ENCODE data around the gene SEC11C.

SEC11C gene

DNA sequence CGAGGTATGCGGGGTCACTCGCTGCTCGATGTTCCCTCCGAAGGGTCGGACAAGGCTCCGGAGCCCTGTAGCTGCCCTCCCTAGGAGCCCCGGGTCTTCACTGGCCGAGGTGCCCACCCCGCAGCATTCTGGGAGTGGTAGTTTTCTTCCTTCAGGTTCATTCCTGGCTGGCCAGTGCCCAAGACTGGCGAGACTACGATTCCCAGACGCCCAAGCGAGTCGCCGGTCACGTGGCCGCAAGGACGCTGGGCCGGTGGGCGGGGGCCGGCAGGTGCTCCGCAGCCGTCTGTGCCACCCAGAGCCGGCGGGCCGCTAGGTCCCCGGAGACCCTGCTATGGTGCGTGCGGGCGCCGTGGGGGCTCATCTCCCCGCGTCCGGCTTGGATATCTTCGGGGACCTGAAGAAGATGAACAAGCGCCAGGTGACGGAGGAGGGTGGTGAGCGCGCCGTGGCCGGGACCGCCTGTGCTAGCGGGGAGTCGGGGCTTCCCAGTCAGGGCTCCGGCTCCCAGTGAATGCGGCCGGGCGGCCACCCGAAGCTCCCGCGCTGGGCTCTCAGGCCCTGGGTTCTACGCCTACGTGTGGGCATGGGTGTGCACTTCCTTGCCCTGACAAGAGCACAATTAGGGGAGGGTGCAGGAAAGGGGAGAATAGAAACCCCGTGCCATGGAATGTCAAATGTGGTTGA, at the start of gene SEC11C:
TSS of gene SEC11C (plus strand) at position 270 of the 687 bp plus-strand sequence. CDS start at position 335, 65 bp downstream.
- peak; percentile 85 to 97 for DNase-seq (ENCODE audit: low spot score in 2 of 2)
- peak within 1 kb of the TSS; percentile 99 for H3K27ac Mint-ChIP-seq
- peak within 1 kb of the TSS; percentile 92 for H3K4me3 Mint-ChIP-seq
- ATAC-seq = peak; percentile 91
- H3K9me3 Mint-ChIP-seq = no peaks in the 10 kb centered on the region
- H3K4me1 Mint-ChIP-seq = peaks cover 42% of the 10 kb centered on the region
- peaks cover 26% of the 10 kb centered on the region for H3K36me3 Mint-ChIP-seq

DNA sequence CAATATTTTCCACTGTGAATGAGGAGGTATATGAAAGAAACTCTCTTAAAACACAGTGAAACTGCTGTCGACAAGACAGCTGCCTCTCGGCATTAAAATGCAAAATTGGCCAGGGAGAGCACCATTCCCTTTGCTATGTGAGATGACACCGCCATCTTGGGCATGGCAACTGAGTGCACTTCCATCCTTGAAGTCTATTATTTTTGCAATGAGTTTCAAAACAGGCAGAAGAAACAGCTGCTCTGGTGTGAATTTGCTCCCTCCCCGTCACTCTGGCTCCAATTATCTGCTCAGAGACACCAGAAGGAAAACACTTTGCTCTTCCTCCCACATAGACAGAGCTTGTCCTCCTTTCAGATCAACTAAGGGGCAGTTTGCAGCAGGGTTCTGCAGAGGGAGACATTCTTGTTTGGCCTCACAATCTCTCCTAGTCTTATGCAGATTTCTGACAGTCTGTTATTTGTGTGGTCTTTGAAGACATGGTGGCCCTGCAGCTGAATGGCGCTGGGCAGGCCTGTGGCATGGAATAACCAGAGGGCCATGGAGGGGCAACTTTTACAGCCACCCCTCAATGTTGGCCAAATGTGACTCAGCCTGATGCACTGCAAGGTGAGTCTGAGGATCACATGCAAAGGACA, 48.6 kb upstream of the SEC11C start:
- Mint-ChIP-seq H3K4me3 (no peak overlapping the region), H3K9me3 (no peaks in the 10 kb centered on the region), H3K36me3 (no peaks in the 10 kb centered on the region), H3K27ac (no peak overlapping the region), H3K4me1 (no peaks in the 10 kb centered on the region)
- DNase-seq (ENCODE audit: low spot score in 2 of 2) = no peak
- ATAC-seq = no peak

DNA sequence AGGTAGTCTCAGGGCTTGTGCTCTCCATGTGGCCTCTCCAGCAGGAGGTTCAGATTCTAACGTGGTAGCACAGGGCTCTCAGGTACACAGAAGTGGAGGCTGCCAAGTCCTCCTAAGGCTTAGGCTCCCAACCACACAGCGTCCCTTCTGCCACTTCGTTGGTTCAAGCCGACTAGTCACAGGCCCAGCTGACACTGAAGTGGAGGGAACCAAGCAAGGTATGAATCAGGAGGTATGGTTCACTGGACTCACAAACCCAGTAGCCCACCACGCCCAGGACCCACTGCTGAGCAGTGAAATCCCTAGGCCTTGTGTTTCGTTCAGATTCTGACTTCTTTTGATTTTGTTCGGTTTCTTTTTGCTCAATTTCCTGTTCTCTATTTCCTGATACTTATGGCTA, 46.0 kb upstream of the SEC11C start:
- Mint-ChIP-seq H3K4me3 (no peak overlapping the region), H3K9me3 (no peaks in the 10 kb centered on the region), H3K4me1 (no peaks in the 10 kb centered on the region), H3K36me3 (no peaks in the 10 kb centered on the region), H3K27ac (no peak overlapping the region)
- ATAC-seq (peak; percentile 31), DNase-seq (ENCODE audit: low spot score in 2 of 2) (no peak)

DNA sequence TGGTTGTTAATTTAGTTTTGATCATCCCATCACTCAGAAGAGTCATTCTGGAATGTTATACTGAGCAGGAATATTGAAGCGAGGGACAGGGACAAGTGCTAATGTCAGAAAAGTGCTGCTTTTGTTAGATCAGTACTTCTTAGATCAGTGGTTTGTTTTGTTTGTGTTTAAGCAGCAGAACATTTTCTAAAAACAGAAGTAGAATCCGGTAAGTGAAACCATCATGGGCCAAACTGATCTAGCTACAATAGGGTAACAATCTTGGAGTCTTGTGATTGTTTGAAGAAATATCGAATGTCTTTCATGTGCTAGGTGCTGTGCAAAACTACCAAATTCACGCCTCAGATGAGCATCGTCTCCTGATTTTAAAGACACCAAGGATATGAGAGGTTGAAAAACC, 45.1 kb upstream of the SEC11C start:
- no peak overlapping the region for H3K4me3 Mint-ChIP-seq
- H3K36me3 Mint-ChIP-seq = no peaks in the 10 kb centered on the region
- no peaks in the 10 kb centered on the region for H3K9me3 Mint-ChIP-seq
- no peaks in the 10 kb centered on the region for H3K4me1 Mint-ChIP-seq
- H3K27ac Mint-ChIP-seq = no peak overlapping the region
- no peak for ATAC-seq
- DNase-seq (ENCODE audit: low spot score in 2 of 2) = no peak

DNA sequence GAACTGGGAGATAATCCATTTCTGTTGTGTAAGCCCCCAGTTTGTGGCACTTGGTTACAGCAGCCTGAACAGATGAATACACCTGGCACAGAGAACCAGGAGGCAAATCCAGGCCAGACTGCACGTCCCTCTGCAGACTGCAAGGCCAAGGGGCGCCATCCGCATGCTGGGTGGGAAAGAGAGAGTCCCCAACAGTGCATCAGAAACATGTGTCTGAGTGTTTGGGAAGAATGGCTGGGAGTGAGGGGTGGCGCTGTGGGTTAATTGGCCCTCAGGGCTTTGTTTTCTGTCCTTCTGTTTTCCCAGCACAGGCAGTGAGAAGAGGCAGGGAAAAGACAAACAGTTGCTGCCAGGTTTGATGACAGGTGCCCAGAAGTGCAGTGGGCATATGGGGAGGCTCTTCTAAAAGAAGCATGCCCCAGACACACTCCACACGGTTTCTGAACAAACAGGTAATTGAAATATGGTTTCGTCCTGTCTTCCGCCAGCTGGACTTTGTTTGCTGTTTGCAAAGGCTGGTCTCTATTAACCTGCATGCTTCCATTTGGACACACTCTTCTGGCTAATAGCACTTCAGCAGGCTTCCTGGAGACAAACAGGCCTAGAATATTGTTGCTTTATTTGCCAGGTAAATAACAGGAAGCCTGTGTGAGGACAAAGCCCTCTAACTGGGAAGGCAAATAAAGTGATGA, 43.4 kb upstream of the SEC11C start:
- no peak overlapping the region for H3K4me3 Mint-ChIP-seq
- no peaks in the 10 kb centered on the region for H3K36me3 Mint-ChIP-seq
- no peaks in the 10 kb centered on the region for H3K9me3 Mint-ChIP-seq
- H3K4me1 Mint-ChIP-seq = no peaks in the 10 kb centered on the region
- no peak for DNase-seq (ENCODE audit: low spot score in 2 of 2)
- ATAC-seq = no peak
- no peak overlapping the region for H3K27ac Mint-ChIP-seq

DNA sequence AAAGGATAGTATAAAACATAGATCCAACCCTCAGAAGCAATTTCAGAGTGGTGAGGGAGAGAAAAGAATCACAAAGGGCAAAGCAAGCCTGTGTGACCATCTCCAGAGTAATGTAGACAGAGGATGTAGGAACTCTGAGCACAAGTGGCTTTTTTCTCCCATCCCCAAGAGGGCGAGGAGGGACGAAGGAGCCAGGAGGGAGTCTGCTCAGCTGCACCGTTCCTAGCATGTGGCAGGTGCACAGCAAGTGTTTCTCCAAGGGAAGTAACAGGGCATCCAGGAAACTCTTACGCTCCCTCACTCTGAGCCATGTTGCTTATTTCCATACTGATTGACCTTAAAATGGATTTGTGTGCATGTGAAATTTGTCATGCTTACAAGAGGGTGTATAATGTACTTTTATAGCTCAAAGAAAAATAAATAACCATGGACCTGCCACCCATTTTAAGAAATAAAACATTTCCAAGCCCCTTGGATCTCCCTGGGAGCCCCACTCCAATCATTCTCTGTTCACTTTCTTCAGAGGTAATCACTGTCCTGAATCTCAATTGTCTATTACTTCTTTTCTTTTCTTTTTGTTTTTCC, 37.8 kb upstream of the SEC11C start:
- no peak overlapping the region for H3K27ac Mint-ChIP-seq
- no peaks in the 10 kb centered on the region for H3K36me3 Mint-ChIP-seq
- no peak for DNase-seq (ENCODE audit: low spot score in 2 of 2)
- H3K4me3 Mint-ChIP-seq = no peak overlapping the region
- ATAC-seq = no peak
- H3K4me1 Mint-ChIP-seq = no peaks in the 10 kb centered on the region
- H3K9me3 Mint-ChIP-seq = peaks cover 2% of the 10 kb centered on the region

DNA sequence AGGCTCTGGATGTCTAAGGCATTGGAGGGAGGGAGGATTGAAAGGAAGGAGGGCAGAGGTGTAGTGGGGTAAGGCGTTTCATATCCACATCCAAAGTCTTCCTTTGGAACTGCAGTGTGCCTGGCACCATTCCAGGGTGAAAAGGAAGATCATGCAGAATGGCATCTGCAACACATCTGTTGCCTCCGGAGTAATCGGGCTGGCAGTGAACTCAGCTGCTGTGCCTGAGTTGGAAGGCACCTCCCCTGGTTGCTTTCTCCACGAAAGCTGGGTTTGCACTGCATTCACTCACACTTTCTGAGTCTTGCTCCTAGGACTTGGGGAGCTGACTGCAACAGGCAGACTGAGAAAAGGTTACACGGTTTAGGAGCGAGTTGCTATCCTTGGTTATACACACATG, 30.3 kb upstream of the SEC11C start:
- DNase-seq (ENCODE audit: low spot score in 2 of 2) (no peak), ATAC-seq (no peak)
- no peak overlapping the region for H3K4me3 Mint-ChIP-seq
- no peaks in the 10 kb centered on the region for H3K36me3 Mint-ChIP-seq
- H3K9me3 Mint-ChIP-seq = no peaks in the 10 kb centered on the region
- H3K27ac Mint-ChIP-seq = no peak overlapping the region
- H3K4me1 Mint-ChIP-seq = no peaks in the 10 kb centered on the region

DNA sequence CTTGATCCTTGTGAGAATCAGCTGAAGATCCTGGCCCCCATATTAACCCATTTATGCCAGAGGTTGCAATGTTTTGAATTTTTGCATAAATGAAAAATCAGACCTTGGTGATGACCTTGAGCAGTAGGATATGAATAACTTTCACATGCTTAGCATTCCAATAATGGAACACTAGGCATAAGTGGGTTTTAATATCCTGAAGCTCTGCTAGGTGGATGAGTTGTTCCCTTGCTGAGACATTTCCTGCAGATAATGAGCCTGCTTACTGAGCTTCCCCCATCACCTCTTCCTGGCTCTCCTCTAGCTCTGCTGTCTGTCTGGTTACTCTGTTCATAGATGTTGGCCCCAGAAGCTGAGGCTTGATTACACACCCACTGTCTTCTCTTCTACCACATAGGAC, 25.5 kb upstream of the SEC11C start:
- Mint-ChIP-seq H3K9me3 (no peaks in the 10 kb centered on the region), H3K4me3 (no peak overlapping the region), H3K4me1 (no peaks in the 10 kb centered on the region), H3K36me3 (no peaks in the 10 kb centered on the region), H3K27ac (no peak overlapping the region)
- DNase-seq (ENCODE audit: low spot score in 2 of 2) = no peak
- ATAC-seq = no peak

DNA sequence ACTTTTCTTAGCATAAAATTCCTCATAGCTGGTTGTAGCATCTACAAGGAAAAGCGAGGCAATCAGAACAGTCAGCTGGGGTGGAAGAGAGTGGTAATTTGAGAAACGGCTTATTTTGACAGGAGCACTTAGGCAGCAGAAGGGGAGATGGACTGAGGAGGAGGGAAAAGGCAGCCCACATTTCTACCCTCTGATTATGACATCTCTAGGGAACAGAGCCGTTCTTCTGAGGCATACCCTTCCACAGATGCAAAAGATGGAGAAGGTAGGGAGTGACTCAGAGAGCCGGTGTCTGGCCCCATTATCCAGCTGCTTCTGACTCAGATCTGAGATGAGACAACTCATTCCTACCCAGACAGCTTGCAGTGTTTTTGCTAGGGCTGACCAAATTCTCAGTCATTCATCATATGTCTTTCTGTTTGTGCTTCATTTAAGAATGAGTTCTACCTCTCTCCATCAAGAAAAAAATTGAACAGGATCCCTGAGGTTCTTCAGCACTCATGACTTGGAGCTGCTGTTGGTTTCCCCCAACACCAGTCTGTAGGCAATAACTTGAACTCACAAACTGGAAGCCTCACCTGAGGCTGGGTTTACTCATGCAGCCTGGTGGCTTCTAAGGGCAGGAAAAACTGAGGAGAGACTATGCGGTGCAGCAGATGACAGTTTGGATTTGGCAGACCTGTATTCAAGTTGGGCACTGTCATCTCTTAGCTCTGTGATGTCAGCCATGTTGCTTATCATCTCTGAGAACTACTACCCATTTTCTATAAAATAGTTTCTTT, 15.9 kb upstream of the SEC11C start:
- ATAC-seq = peak; percentile 99
- Mint-ChIP-seq H3K4me1 (peaks cover 10% of the 10 kb centered on the region), H3K9me3 (no peaks in the 10 kb centered on the region), H3K36me3 (no peaks in the 10 kb centered on the region), H3K4me3 (peak overlapping the region; percentile 18), H3K27ac (peak overlapping the region; percentile 5)
- peak in 1 of 2 donors; percentile 61 for DNase-seq (ENCODE audit: low spot score in 2 of 2)

DNA sequence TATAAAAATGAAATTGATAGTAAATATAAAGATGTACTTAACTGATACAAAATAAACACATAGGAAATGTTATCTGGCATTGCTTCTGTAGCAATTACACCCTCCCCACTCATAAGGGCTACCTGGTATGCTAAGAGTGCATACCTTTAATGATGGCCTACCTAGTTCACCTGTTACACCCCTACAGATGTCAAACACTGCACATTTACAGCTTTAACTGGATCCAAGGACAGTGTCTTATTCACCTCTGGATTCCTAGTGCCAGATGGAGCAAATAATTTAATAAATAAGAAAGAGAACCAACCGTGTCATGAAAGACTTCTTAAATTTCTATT, 15.3 kb upstream of the SEC11C start:
- Mint-ChIP-seq H3K4me1 (peaks cover 10% of the 10 kb centered on the region), H3K9me3 (no peaks in the 10 kb centered on the region), H3K27ac (no peak overlapping the region), H3K4me3 (peak overlapping the region; percentile 18), H3K36me3 (no peaks in the 10 kb centered on the region)
- DNase-seq (ENCODE audit: low spot score in 2 of 2) (no peak), ATAC-seq (no peak)

DNA sequence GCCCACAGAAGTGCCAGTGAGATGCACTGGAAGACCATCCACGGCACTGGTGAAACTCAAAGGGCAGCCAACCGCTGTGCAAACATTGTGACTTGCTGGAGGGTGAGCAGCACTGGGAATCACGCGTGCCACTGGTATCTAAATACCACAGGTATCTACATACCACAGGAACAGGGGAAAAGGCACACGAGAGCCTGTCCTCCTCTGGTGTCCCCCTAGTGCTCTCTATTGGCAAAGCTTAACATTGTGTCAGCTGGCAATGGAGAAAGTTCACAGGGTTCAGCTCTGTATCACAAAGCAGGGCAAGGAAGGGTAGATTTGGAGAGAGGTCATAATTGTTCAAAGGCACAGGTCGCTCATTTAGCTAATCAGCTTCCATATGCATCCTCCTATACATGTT, 12.6 kb upstream of the SEC11C start:
- no peaks in the 10 kb centered on the region for H3K36me3 Mint-ChIP-seq
- DNase-seq (ENCODE audit: low spot score in 2 of 2) (no peak), ATAC-seq (no peak)
- H3K9me3 Mint-ChIP-seq = no peaks in the 10 kb centered on the region
- H3K4me3 Mint-ChIP-seq = no peak overlapping the region
- H3K27ac Mint-ChIP-seq = no peak overlapping the region
- peaks cover 10% of the 10 kb centered on the region for H3K4me1 Mint-ChIP-seq

DNA sequence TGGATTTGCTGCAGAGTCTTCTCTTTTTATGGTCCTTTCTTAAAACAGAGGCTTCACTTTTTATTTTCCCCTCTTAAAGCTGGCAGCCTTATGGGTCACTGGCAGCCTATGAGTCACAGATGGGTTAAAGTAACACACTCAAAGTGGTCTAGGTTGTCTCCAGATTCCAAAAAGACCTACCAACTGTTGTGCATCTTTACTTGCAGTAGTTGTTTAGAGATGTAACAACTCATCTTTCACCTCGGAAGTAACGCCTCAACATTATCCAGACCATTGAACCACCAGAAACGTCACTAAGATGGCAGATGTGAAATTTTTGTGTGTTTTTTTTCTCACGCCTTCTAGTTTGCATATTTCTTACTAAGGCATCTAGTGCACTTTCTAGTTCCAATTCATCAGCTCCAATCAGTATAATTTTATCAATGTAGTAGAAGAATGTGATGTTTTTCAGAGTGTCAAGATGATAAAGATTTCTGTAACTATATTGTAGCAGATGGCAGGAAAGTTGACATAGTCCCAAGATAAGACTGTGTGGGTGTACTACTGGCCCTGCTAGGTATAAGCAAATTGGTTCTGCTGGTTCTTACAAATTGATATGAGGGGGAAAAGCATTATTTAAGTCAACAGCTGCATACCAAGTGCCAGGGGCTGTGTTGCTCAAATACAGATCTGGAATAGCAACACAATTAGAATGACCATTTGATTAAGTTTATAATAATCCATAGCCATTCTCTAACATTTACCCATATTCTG, 9.6 kb upstream of the SEC11C start:
- no peaks in the 10 kb centered on the region for H3K9me3 Mint-ChIP-seq
- DNase-seq (ENCODE audit: low spot score in 2 of 2) (no peak), ATAC-seq (peak; percentile 67)
- no peak overlapping the region for H3K27ac Mint-ChIP-seq
- H3K4me3 Mint-ChIP-seq = no peak overlapping the region
- no peaks in the 10 kb centered on the region for H3K36me3 Mint-ChIP-seq
- H3K4me1 Mint-ChIP-seq = no peaks in the 10 kb centered on the region

DNA sequence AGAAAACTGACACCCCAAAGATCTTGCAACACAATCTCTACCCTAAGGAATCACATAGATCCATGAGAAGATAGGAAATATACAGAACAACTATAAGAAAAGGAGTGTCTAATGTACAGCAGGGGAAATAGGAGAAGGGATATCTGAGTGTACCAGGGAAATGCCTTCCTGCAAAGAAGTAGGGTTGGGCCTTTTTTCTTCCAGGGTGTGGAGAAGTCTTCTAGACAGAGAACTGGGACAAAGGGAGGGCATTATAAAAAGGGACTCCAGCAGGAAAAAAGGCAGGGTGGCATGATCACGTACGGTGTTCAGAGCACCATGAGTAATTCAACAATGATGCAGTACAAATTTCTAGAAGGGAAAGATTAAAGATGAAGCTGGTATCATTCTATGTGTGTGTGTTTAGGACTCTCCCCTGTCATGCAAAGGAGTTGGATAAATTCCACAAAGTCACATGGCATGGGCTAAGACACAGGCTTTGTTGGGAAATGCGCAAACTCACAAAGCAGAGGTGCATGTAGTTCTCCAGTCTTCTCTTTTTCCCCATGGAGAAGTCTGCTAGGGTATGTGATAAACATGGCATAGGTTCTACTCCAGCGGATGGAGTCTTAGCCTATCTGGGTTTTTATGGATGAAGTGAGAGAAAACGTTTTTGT, 6.7 kb upstream of the SEC11C start:
- Mint-ChIP-seq H3K9me3 (no peaks in the 10 kb centered on the region), H3K4me3 (no peak overlapping the region), H3K36me3 (no peaks in the 10 kb centered on the region), H3K4me1 (no peaks in the 10 kb centered on the region), H3K27ac (no peak overlapping the region)
- ATAC-seq (no peak), DNase-seq (ENCODE audit: low spot score in 2 of 2) (no peak)

DNA sequence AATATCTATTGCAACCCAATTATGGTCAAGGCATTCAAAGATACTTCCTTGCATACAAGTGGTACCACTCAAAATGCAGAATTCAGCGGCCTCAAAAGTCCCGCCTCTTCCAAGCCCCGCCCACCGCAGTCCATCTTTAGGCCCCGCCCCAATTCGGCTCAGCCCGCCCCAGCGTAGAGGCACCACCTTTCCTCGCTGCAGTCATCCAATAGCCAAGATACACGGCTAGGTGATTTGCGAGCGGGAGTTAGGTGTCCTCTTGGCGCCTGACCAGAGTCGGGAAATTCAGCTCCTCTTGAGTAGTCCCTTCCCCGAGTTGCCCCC, 431 bp upstream of the SEC11C start:
- H3K4me1 Mint-ChIP-seq = peaks cover 39% of the 10 kb centered on the region
- H3K9me3 Mint-ChIP-seq = no peaks in the 10 kb centered on the region
- DNase-seq (ENCODE audit: low spot score in 2 of 2) = peak in 1 of 2 donors; percentile 84
- H3K27ac Mint-ChIP-seq = peak overlapping the region; percentile 99
- H3K36me3 Mint-ChIP-seq = peaks cover 21% of the 10 kb centered on the region
- peak overlapping the region; percentile 92 for H3K4me3 Mint-ChIP-seq
- peak; percentile 86 for ATAC-seq

Data from stimulated activated effector memory CD8-positive, alpha-beta T cell treated with anti-CD3 and anti-CD28 coated beads, Interleukin-12 subunit alpha, Interleukin-12 subunit beta, amount 100 ng/mL, for 72 hours (primary cell).